B cell (primary cell): ENCODE results near the gene MAGEB3.

ENCODE experiments used
- CTCF ChIP-seq: fragments of 200-600 bp; IDR thresholded peaks from one replicate; pipeline ENCODE4 v1.8.0; 2022; ENCODE audit warnings: antibody characterized with exemption, mild to moderate bottlenecking
- EZH2 ChIP-seq: IDR thresholded peaks from 2 replicates; pipeline ENCODE4 v1.6.1; 2012; ENCODE audit warnings: borderline replicate concordance, low read depth, mild to moderate bottlenecking, moderate library complexity, low read length; ENCODE audit not compliant: insufficient read depth, poor library complexity, severe bottlenecking

GRCh38 chrX:30183554-30183953, 46.9 kb upstream of the MAGEB3 start:
- TF ChIP-seq CTCF (no peak), EZH2 (no peak)
